ENCODE data around the gene DPT. TPM values are rescaled to one million over a fixed set of nuclear protein-coding genes. Genes with fewer than 3 reads are reported as not detected.

DPT gene
- total RNA-seq, 2 donors from 2014 or later, result not detected

GRCh38 chr1:168698453-168698852 is 30.6 kb downstream of the DPT start:
- H3K9me3 Mint-ChIP-seq, result no peaks in the 10 kb centered on the region
- H3K27me3 Mint-ChIP-seq, result peaks cover 2% of the 10 kb centered on the region
- no peak for ATAC-seq (replicated peaks)
- no peak overlapping the region for H3K27ac Mint-ChIP-seq
- no peaks in the 10 kb centered on the region for H3K4me1 Mint-ChIP-seq
- no peak overlapping the region for H3K4me3 Mint-ChIP-seq
- H3K36me3 Mint-ChIP-seq (ENCODE audit: low read depth), result no peaks in the 10 kb centered on the region

GRCh38 chr1:168697356-168698126 is 31.5 kb downstream of the DPT start:
- H3K27me3 Mint-ChIP-seq, result no peaks in the 10 kb centered on the region
- H3K4me1 Mint-ChIP-seq, result no peaks in the 10 kb centered on the region
- no peaks in the 10 kb centered on the region for H3K9me3 Mint-ChIP-seq

DNA sequence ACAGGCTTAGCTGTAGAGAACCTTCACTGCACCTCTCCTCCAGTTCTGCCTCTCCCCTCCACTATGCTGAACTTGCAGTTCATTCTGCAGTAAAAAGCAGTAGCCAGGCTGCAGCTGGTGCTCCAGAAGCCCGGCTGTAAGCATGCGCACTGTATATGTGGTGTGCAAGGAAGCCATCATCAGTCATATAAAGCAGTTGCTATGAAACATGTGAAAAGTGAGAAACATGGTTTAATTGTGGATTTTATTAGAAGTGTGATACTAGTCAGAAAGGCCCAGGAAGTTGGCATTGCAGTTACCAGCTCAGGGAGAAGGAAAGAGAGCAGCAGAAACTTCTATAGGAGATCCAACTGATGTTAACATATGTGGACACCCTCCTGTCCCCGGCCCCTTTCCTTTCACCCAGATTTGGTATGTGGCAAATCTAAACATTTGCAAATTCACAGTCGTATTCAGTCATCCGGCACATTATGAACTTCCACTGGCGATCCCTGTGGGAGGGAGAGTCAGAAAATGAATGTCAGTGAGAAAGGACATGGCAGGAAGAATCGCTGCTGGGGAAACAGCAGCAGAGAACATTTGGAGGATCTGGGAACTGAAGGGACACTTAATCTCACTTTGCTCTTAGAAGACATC is 32.8 kb downstream of the DPT start:
- H3K4me1 Mint-ChIP-seq, result no peaks in the 10 kb centered on the region
- H3K36me3 Mint-ChIP-seq (ENCODE audit: low read depth), result no peaks in the 10 kb centered on the region
- no peak overlapping the region for H3K4me3 Mint-ChIP-seq
- H3K9me3 Mint-ChIP-seq, result no peaks in the 10 kb centered on the region
- H3K27me3 Mint-ChIP-seq, result no peaks in the 10 kb centered on the region
- H3K27ac Mint-ChIP-seq, result no peak overlapping the region
- ATAC-seq (replicated peaks), result no peak

More at GRCh38 chr1:168697356-168698126, 31.5 kb downstream of the DPT start:
- ATAC-seq (replicated peaks), result no peak
- Mint-ChIP-seq H3K4me3 (no peak overlapping the region), H3K27ac (no peak overlapping the region), H3K36me3 (ENCODE audit: low read depth) (no peaks in the 10 kb centered on the region)

DNA sequence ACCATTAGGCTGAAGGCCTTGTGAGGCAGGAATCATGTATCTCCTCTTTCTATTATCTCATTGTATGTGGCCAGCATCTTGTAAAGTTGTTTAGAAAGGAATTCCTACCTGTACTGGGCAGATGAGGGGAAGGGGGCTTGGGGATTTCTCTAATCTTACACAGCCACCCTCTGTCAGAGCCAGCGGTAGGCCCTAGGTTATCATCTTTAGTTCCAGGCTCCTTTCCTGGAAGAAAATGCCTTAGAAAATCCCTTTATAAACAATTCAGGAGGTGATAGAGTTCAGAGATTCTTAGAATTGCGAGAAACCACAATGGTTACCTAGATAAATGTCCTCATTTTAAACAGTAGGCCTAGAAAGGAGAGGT is 35.2 kb downstream of the DPT start:
- no peak for ATAC-seq (replicated peaks)
- Mint-ChIP-seq H3K27me3 (no peaks in the 10 kb centered on the region), H3K4me3 (no peak overlapping the region), H3K4me1 (no peaks in the 10 kb centered on the region), H3K36me3 (ENCODE audit: low read depth) (no peaks in the 10 kb centered on the region), H3K27ac (no peak overlapping the region), H3K9me3 (no peaks in the 10 kb centered on the region)

DNA sequence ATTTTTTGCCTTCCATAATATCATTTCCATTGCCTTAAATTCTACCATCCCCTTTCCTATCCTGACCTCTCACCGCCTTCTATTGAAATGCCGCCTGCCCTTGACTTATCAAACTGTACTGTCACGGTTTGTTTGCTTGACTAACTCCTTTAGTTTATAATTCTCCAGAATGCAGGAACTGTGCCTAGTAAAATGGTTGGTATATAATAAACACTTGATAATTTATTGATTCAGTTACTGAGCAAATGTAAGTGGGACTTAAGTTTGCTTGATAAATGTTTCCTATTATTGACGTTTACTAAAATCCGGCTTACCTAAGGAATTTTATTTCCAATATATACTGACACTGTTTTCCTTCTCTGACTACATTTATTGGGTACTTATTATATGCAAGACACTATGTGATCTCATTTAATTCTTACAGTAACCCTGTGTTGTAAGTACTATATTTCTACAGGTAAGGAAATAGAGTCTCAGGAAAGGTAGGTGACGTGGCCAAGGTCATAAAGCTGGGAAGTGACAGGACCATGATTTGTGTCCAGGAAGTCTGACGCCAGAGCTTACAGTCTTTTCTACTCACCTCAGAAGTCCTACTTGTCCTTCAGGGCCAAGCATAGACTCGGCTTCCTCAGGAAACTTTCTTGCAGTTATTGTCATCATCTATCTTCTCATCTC is 35.7 kb downstream of the DPT start:
- ATAC-seq (replicated peaks), result no peak
- H3K27me3 Mint-ChIP-seq, result no peaks in the 10 kb centered on the region
- no peaks in the 10 kb centered on the region for H3K36me3 Mint-ChIP-seq (ENCODE audit: low read depth)
- no peaks in the 10 kb centered on the region for H3K4me1 Mint-ChIP-seq
- H3K4me3 Mint-ChIP-seq, result no peak overlapping the region
- no peaks in the 10 kb centered on the region for H3K9me3 Mint-ChIP-seq
- H3K27ac Mint-ChIP-seq, result no peak overlapping the region

- no peaks in the 10 kb centered on the region for H3K9me3 Mint-ChIP-seq
- no peak overlapping the region for H3K4me3 Mint-ChIP-seq
- no peak for ATAC-seq (replicated peaks)
- no peaks in the 10 kb centered on the region for H3K4me1 Mint-ChIP-seq
- H3K36me3 Mint-ChIP-seq (ENCODE audit: low read depth), result no peaks in the 10 kb centered on the region
- no peak overlapping the region for H3K27ac Mint-ChIP-seq
- peaks cover under 1% of the 10 kb centered on the region for H3K27me3 Mint-ChIP-seq
Measured at GRCh38 chr1:168692472-168692871, 36.5 kb downstream of the DPT start.

DNA sequence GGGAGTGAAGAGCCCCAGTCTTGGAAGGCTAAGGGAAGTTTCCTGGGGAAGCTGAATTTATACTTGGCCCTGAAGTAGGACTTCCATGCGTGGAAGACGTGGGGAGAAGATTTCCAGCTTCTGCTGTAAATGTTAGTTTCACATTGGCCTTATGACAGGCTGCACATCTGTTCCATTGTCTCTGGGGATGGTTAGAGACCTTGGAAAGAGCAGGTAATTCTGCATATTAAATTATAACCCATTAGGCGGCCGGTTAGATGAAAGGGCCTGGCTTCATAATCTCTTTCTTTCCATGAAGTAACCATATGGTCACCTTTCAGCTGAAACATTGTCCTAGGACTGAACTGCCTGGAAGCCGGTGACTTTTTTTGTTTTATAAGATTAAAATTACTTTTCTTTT is 37.5 kb downstream of the DPT start:
- Mint-ChIP-seq H3K27ac (no peak overlapping the region), H3K36me3 (ENCODE audit: low read depth) (no peaks in the 10 kb centered on the region), H3K4me3 (no peak overlapping the region), H3K9me3 (no peaks in the 10 kb centered on the region), H3K27me3 (peaks cover 9% of the 10 kb centered on the region), H3K4me1 (no peaks in the 10 kb centered on the region)
- no peak for ATAC-seq (replicated peaks)

GRCh38 chr1:168689726-168690602 is 39.0 kb downstream of the DPT start:
- no peaks in the 10 kb centered on the region for H3K9me3 Mint-ChIP-seq
- H3K27me3 Mint-ChIP-seq, result peaks cover 15% of the 10 kb centered on the region
- no peaks in the 10 kb centered on the region for H3K36me3 Mint-ChIP-seq (ENCODE audit: low read depth)
- H3K4me1 Mint-ChIP-seq, result no peaks in the 10 kb centered on the region
- no peak for ATAC-seq (replicated peaks)
- no peak overlapping the region for H3K4me3 Mint-ChIP-seq
- no peak overlapping the region for H3K27ac Mint-ChIP-seq

DNA sequence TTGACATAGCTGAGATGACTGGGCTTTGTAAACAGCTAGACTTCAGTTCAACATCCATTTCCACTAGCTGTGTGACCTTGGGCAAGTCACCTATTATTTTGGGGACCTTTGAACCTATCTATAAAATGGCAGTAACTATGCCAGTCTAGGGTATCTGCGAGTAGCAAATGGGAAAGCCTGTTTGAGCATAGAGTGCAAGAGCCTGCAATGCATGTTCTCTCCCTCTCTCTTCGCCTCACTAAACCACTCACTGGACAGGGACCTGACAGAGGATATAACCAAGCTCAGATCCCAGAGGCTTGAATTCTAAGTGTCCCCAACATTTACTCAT is 39.7 kb downstream of the DPT start:
- peaks cover 17% of the 10 kb centered on the region for H3K27me3 Mint-ChIP-seq
- ATAC-seq (replicated peaks), result no peak

DNA sequence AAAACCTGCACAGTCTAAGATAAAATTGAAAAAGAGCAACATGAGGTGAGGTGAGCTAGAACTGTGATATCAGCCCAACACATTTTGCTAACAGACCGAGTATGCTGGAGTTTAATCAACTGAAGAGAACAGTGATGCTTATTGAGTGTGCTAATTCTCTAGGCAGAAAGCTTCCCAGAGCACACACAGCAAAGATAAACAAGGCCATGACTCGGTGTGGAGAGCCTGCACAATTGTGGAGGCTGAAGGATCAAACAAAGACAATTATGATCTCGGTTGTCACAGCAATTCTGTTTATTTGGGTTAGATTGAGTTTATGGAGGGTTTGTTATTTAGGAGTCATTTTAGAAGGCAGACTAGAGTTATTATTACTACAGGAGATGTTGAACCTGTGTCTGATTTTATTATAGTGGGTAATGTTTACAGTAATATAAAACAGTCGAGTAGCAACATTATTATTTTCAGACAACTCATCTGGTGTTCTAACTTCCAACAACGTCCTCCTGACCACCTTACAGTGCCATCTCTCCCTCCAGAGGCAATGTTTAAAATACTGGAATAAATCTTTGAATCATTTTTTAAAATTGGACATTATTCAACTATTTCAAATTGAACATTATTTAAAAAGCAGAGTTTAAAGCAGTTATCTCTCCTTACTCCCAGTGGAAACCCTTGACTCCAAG is 40.2 kb downstream of the DPT start:
- no peak overlapping the region for H3K4me3 Mint-ChIP-seq

More for the DNA sequence above, 39.7 kb downstream of the DPT start:
- H3K27ac Mint-ChIP-seq, result no peak overlapping the region
- no peak overlapping the region for H3K4me3 Mint-ChIP-seq
- no peaks in the 10 kb centered on the region for H3K36me3 Mint-ChIP-seq (ENCODE audit: low read depth)
- no peaks in the 10 kb centered on the region for H3K4me1 Mint-ChIP-seq
- H3K9me3 Mint-ChIP-seq, result no peaks in the 10 kb centered on the region

GRCh38 chr1:168687816-168688215 is 41.2 kb downstream of the DPT start:
- Mint-ChIP-seq H3K4me1 (no peaks in the 10 kb centered on the region), H3K9me3 (peaks cover 4% of the 10 kb centered on the region), H3K27ac (no peak overlapping the region), H3K4me3 (no peak overlapping the region), H3K27me3 (peaks cover 21% of the 10 kb centered on the region), H3K36me3 (ENCODE audit: low read depth) (no peaks in the 10 kb centered on the region)
- ATAC-seq (replicated peaks), result no peak

More for the DNA sequence above, 40.2 kb downstream of the DPT start:
- no peak for ATAC-seq (replicated peaks)
- Mint-ChIP-seq H3K27me3 (peaks cover 19% of the 10 kb centered on the region), H3K27ac (no peak overlapping the region), H3K36me3 (ENCODE audit: low read depth) (no peaks in the 10 kb centered on the region), H3K4me1 (no peaks in the 10 kb centered on the region), H3K9me3 (no peaks in the 10 kb centered on the region)

DNA sequence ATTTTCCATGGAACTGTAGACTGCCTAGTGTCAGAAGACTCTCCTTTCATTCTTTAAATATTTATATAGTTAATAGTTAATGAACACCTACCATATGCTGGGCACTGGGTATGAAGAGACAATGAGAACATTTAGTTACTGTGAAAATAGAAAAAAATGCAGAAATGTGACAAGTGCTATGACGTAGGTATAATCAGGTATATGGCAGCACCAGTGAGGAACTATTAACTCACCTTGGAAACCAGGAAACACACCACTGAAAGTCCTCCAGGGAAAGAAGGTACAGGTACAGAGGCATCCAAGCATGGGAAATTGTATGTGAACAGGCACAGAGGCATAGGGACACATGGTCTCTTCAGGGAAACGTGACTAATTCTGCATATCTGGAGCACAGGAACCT is 42.3 kb downstream of the DPT start:
- no peak for ATAC-seq (replicated peaks)
- peaks cover 29% of the 10 kb centered on the region for H3K27me3 Mint-ChIP-seq
- H3K27ac Mint-ChIP-seq, result no peak overlapping the region
- H3K36me3 Mint-ChIP-seq (ENCODE audit: low read depth), result no peaks in the 10 kb centered on the region
- H3K4me1 Mint-ChIP-seq, result no peaks in the 10 kb centered on the region
- H3K9me3 Mint-ChIP-seq, result peaks cover 12% of the 10 kb centered on the region
- no peak overlapping the region for H3K4me3 Mint-ChIP-seq

DNA sequence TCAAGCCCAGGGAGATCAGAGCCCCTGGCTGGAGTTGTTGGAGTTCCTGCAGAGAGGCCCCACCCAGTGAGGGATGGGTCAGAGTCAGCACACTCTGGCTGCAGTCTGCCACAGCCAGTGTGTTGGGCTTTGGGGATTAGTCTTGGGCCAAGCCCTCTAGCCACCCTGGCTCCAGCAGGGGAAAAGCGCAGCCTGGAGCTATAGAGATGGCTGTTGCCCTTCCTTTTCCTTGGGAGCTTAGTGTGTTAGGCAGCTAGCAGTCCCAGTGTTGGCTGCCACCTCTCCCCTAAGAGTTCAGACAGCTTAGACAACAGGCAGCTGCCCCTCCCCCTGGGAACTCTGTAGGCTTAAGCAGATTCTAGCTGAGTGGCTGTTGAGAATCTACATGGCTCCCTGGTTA is 45.1 kb downstream of the DPT start:
- no peak overlapping the region for H3K4me3 Mint-ChIP-seq
- H3K27me3 Mint-ChIP-seq, result peaks cover 39% of the 10 kb centered on the region
- ATAC-seq (replicated peaks), result no peak
- no peaks in the 10 kb centered on the region for H3K36me3 Mint-ChIP-seq (ENCODE audit: low read depth)
- H3K4me1 Mint-ChIP-seq, result no peaks in the 10 kb centered on the region
- no peak overlapping the region for H3K27ac Mint-ChIP-seq
- H3K9me3 Mint-ChIP-seq, result peaks cover 21% of the 10 kb centered on the region

- Mint-ChIP-seq H3K4me3 (no peak overlapping the region), H3K4me1 (no peaks in the 10 kb centered on the region), H3K27ac (no peak overlapping the region), H3K36me3 (ENCODE audit: low read depth) (no peaks in the 10 kb centered on the region), H3K27me3 (peaks cover 12% of the 10 kb centered on the region), H3K9me3 (peaks cover 11% of the 10 kb centered on the region)
- ATAC-seq (replicated peaks), result no peak
Measured at GRCh38 chr1:168676861-168677260, 52.1 kb downstream of the DPT start.
